HEK293 (cell line): ENCODE measurements around the gene SHROOM3.

Experiments
- CTCF ChIA-PET: fragments of 350-600 bp; formaldehyde crosslinking; extraction: SDS; loops from one replicate; lab custom pipeline; 2021; ENCODE audit warnings: antibody characterized with exemption; lab: Yijun Ruan, JAX
- POLR2A ChIA-PET: fragments of 300-600 bp; formaldehyde crosslinking; extraction: SDS; loops from one replicate; lab custom pipeline; 2020; ENCODE audit warnings: antibody characterized with exemption, inconsistent platforms; lab: Yijun Ruan, JAX
- H3K27ac ChIP-seq: fragments of 200-500 bp; sonication (Bioruptor generic); 2 replicates; pipeline ENCODE4 v1.5.1; 2014; ENCODE audit warnings: low read depth, low read length, control low read depth, inconsistent platforms; ENCODE audit errors: extremely low read depth
- H3K36me3 ChIP-seq, 2 experiments: fragments of 200-500 bp in 1 of 2; sonication (Bioruptor generic) in 1 of 2; 1 replicate in 1 of 2; 2 replicates in 1 of 2; pipeline ENCODE4 v1.5.1; 2014 to 2017; ENCODE audit warnings: inconsistent platforms in 2 of 2, low read length in 2 of 2; ENCODE audit not compliant: control insufficient read depth in 2 of 2, insufficient read depth in 1 of 2
- H3K4me1 ChIP-seq: fragments of 200-500 bp; sonication (Bioruptor generic); 2 replicates; pipeline ENCODE4 v1.5.1; 2014; ENCODE audit warnings: mild to moderate bottlenecking, low read length, inconsistent platforms; ENCODE audit not compliant: control insufficient read depth, insufficient read depth
- H3K4me3 ChIP-seq: 2 replicates; pipeline ENCODE4 v1.5.1; 2011; ENCODE audit warnings: low read depth, mild to moderate bottlenecking, control low read depth, low read length, moderate library complexity
- H3K9me3 ChIP-seq: fragments of 200-500 bp; sonication (Bioruptor generic); 2 replicates; pipeline ENCODE4 v1.5.1; 2014; ENCODE audit warnings: low read depth, low read length, inconsistent platforms; ENCODE audit not compliant: control insufficient read depth, insufficient read depth
- ATF2 ChIP-seq: fragments of 450-650 bp; formaldehyde crosslinking; IDR thresholded peaks from 2 replicates; pipeline ENCODE4 v1.5.1; 2016; ENCODE audit warnings: missing biosample characterization, missing genetic modification characterization, low read depth
- BCL11A ChIP-seq: fragments of 450-650 bp; formaldehyde crosslinking; IDR thresholded peaks from 2 replicates; pipeline ENCODE4 v1.5.1; 2016; ENCODE audit warnings: low read depth, missing biosample characterization, missing genetic modification characterization
- ELK4 ChIP-seq: IDR thresholded peaks from 2 replicates; pipeline ENCODE4 v1.6.1; 2011; ENCODE audit warnings: mild to moderate bottlenecking, low read depth, low read length, borderline replicate concordance
- FEZF1 ChIP-seq: fragments of 450-650 bp; formaldehyde crosslinking; IDR thresholded peaks from 2 replicates; pipeline ENCODE4 v1.5.1; 2016; ENCODE audit warnings: missing biosample characterization, missing genetic modification characterization
- GLI2 ChIP-seq: fragments of 450-650 bp; formaldehyde crosslinking; IDR thresholded peaks from 2 replicates; pipeline ENCODE4; 2017; ENCODE audit warnings: missing biosample characterization, missing genetic modification characterization, low read depth, borderline replicate concordance
- HOXC10 ChIP-seq: sonication (generic); formaldehyde crosslinking; IDR thresholded peaks from 2 replicates; pipeline ENCODE4 v1.8.1; 2023; ENCODE audit warnings: mild to moderate bottlenecking, missing genetic modification reagents
- SETDB1 ChIP-seq: IDR thresholded peaks from one replicate; pipeline ENCODE4 v1.6.1; 2017; ENCODE audit warnings: mild to moderate bottlenecking, low read length, moderate library complexity, mixed read lengths; ENCODE audit not compliant: insufficient read length
- SP2 ChIP-seq: fragments of 450-650 bp; formaldehyde crosslinking; IDR thresholded peaks from 2 replicates; pipeline ENCODE4 v1.5.1; 2016; ENCODE audit warnings: missing biosample characterization, missing genetic modification characterization
- WT1 ChIP-seq: fragments of 450-650 bp; formaldehyde crosslinking; IDR thresholded peaks from 2 replicates; pipeline ENCODE4 v1.5.1; 2016; ENCODE audit warnings: missing biosample characterization, missing genetic modification characterization
- ZBTB17 ChIP-seq: fragments of 450-650 bp; formaldehyde crosslinking; IDR thresholded peaks from 2 replicates; pipeline ENCODE4 v1.5.1; 2016; ENCODE audit warnings: missing biosample characterization, missing genetic modification characterization
- ZBTB21 ChIP-seq: fragments of 450-650 bp; formaldehyde crosslinking; IDR thresholded peaks from 2 replicates; pipeline ENCODE4 v1.5.1; 2017; ENCODE audit warnings: missing biosample characterization, missing genetic modification characterization
- ZBTB48 ChIP-seq: fragments of 450-650 bp; formaldehyde crosslinking; IDR thresholded peaks from 2 replicates; pipeline ENCODE4 v1.5.1; 2016; ENCODE audit warnings: missing biosample characterization, missing genetic modification characterization
- ZNF155 ChIP-seq: fragments of 450-650 bp; formaldehyde crosslinking; IDR thresholded peaks from 2 replicates; pipeline ENCODE4 v1.5.1; 2016; ENCODE audit warnings: missing biosample characterization, missing genetic modification characterization
- ZNF311 ChIP-seq: fragments of 450-650 bp; formaldehyde crosslinking; IDR thresholded peaks from 2 replicates; pipeline ENCODE4 v1.5.1; 2017; ENCODE audit warnings: missing biosample characterization, missing genetic modification characterization, borderline replicate concordance
- ZNF398 ChIP-seq: fragments of 450-650 bp; formaldehyde crosslinking; IDR thresholded peaks from 2 replicates; pipeline ENCODE4 v1.5.1; 2017; ENCODE audit warnings: missing biosample characterization, missing genetic modification characterization
- ZNF423 ChIP-seq: fragments of 450-650 bp; formaldehyde crosslinking; IDR thresholded peaks from 2 replicates; pipeline ENCODE4 v1.5.1; 2016; ENCODE audit warnings: missing biosample characterization, missing genetic modification characterization
- ZNF433 ChIP-seq: fragments of 450-650 bp; formaldehyde crosslinking; IDR thresholded peaks from 2 replicates; pipeline ENCODE4 v1.5.1; 2016; ENCODE audit warnings: missing biosample characterization, missing genetic modification characterization, low read depth
- ZNF585B ChIP-seq: fragments of 450-650 bp; formaldehyde crosslinking; IDR thresholded peaks from 2 replicates; pipeline ENCODE4 v1.5.1; 2016; ENCODE audit warnings: missing biosample characterization, missing genetic modification characterization
- ZNF621 ChIP-seq: fragments of 450-650 bp; formaldehyde crosslinking; IDR thresholded peaks from 2 replicates; pipeline ENCODE4 v1.5.1; 2017; ENCODE audit warnings: missing biosample characterization, missing genetic modification characterization
- ZNF623 ChIP-seq: fragments of 450-650 bp; formaldehyde crosslinking; IDR thresholded peaks from 2 replicates; pipeline ENCODE4 v1.5.1; 2016; ENCODE audit warnings: missing biosample characterization, missing genetic modification characterization
- ZNF626 ChIP-seq: fragments of 450-650 bp; sonication (Bioruptor Pico); formaldehyde crosslinking; IDR thresholded peaks from 2 replicates; pipeline ENCODE4 v1.5.1; 2018; ENCODE audit warnings: missing biosample characterization, missing genetic modification characterization, inconsistent platforms
- ZNF629 ChIP-seq: fragments of 450-650 bp; formaldehyde crosslinking; IDR thresholded peaks from 2 replicates; pipeline ENCODE4 v1.5.1; 2017; ENCODE audit warnings: missing biosample characterization, missing genetic modification characterization
- ZNF658 ChIP-seq: fragments of 450-650 bp; formaldehyde crosslinking; IDR thresholded peaks from 2 replicates; pipeline ENCODE4; 2016; ENCODE audit warnings: missing biosample characterization, missing genetic modification characterization
- ZNF677 ChIP-seq: fragments of 450-650 bp; IDR thresholded peaks from 2 replicates; pipeline ENCODE4 v1.5.0; 2018; ENCODE audit warnings: missing biosample characterization, mild to moderate bottlenecking, missing genetic modification characterization, moderate library complexity
- ZNF701 ChIP-seq: fragments of 450-650 bp; formaldehyde crosslinking; IDR thresholded peaks from 2 replicates; pipeline ENCODE4 v1.5.1; 2016; ENCODE audit warnings: missing biosample characterization, missing genetic modification characterization
- ZSCAN30 ChIP-seq: fragments of 450-650 bp; IDR thresholded peaks from 2 replicates; pipeline ENCODE4 v1.5.1; 2018; ENCODE audit warnings: missing biosample characterization, mild to moderate bottlenecking, missing genetic modification characterization, moderate library complexity

SHROOM3 gene

GRCh38 chr4:76458297-76458696 lies 23.3 kb downstream of the SHROOM3 start:
- Histone ChIP-seq H3K27ac (no peak overlapping the region), H3K4me1 (no peaks in the 10 kb centered on the region), H3K4me3 (no peak overlapping the region), H3K9me3 (no peaks in the 10 kb centered on the region), H3K36me3 (no peaks in the 10 kb centered on the region)
- POLR2A ChIA-PET = interaction anchor here (0.7 kb wide), 1 partner anchor 10 kb away, joined by 3 read pairs; no protein-coding TSS in a partner anchor
- CTCF ChIA-PET = no interaction called here
- TF ChIP-seq ZNF626 (no peak), GLI2 (tag by site-specific recombination) (no peak), ZNF155 (tag by site-specific recombination) (no peak), WT1 (no peak), ZNF658 (no peak), ZBTB48 (tag by site-specific recombination) (no peak), ZNF423 (tag by site-specific recombination) (no peak), ZNF311 (tag by site-specific recombination) (no peak), SP2 (tag by site-specific recombination) (no peak), ZNF623 (tag by site-specific recombination) (no peak), ZNF398 (tag by site-specific recombination) (no peak), BCL11A (no peak), ZNF621 (tag by site-specific recombination) (no peak)

- CTCF ChIA-PET = no interaction called here
- POLR2A ChIA-PET = no interaction called here
- no peaks in the 10 kb centered on the region for H3K9me3 ChIP-seq
- H3K4me1 ChIP-seq = no peaks in the 10 kb centered on the region
- H3K27ac ChIP-seq = no peak overlapping the region
- no peak overlapping the region for H3K4me3 ChIP-seq
- TF ChIP-seq ELK4 = no peak
- 0 out of 2 replicates have a peak, but pooled peaks have one; percentile 0 for TF ChIP-seq FEZF1 (tag by site-specific recombination)
- H3K36me3 ChIP-seq = no peaks in the 10 kb centered on the region
Measured at GRCh38 chr4:76458825-76459224, 23.8 kb downstream of the SHROOM3 start.

GRCh38 chr4:76459291-76459723 lies 24.3 kb downstream of the SHROOM3 start:
- Histone ChIP-seq H3K9me3 (no peaks in the 10 kb centered on the region), H3K4me1 (no peaks in the 10 kb centered on the region), H3K36me3 (no peaks in the 10 kb centered on the region), H3K4me3 (no peak overlapping the region; the same call in 1 of the 2 replicates), H3K27ac (no peak overlapping the region)
- ChIA-PET POLR2A (no interaction called here), CTCF (no interaction called here)
- TF ChIP-seq HOXC10 = no peak

- Histone ChIP-seq H3K36me3 (no peaks in the 10 kb centered on the region), H3K27ac (no peak overlapping the region), H3K9me3 (no peaks in the 10 kb centered on the region), H3K4me3 (no peak overlapping the region), H3K4me1 (no peaks in the 10 kb centered on the region)
- ChIA-PET POLR2A (no interaction called here), CTCF (no interaction called here)
- TF ChIP-seq ZNF701 (tag by site-specific recombination) (no peak), SETDB1 (peak; percentile 79), ZNF433 (no peak), ZNF677 (tag by site-specific recombination) (no peak), ZSCAN30 (tag by site-specific recombination) (no peak), ZBTB17 (no peak), ZBTB21 (tag by site-specific recombination) (no peak), ZNF585B (tag by site-specific recombination) (peak; percentile 37), ZNF629 (tag by site-specific recombination) (no peak), ATF2 (tag by site-specific recombination) (no peak)
Measured at GRCh38 chr4:76463568-76463967, 28.5 kb downstream of the SHROOM3 start.
